ENCODE measurements around the gene CANX. TPM values are rescaled to one million over a fixed set of nuclear protein-coding genes. Genes with fewer than 3 reads are reported as not detected.

CANX gene
- total and polyA plus RNA-seq, 9 of the 15 experiments (the other 6 are each of a cell fraction or from before 2014, with no cell fraction given): 155 to 893 (median 589) TPM

DNA sequence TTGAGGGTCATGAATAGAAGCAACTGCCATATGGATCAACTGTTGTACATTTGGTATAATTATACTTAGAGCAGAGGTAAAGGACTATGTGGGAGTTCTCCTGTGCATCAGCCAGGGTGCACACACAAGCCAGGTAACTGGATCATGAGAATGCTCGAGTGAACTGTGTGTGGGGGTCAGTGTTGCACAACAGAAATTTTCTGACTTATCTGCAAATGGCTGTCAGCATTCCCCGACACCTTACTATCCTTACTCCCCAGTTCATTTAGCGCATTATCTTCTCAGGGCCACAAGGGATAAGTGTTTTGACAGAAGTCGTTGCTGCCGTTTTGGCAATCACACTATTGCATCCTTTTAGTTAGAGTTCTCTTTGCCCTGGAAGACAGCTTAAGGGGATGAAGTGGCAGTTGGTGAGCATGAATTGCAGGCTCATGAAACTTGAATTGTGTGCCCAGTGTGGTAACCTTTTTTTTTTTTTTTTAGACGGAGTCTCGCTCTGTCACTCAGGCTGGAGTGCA lies 1.7 kb downstream of the CANX start (continued):
- TF ChIP-seq, protein P1, sequence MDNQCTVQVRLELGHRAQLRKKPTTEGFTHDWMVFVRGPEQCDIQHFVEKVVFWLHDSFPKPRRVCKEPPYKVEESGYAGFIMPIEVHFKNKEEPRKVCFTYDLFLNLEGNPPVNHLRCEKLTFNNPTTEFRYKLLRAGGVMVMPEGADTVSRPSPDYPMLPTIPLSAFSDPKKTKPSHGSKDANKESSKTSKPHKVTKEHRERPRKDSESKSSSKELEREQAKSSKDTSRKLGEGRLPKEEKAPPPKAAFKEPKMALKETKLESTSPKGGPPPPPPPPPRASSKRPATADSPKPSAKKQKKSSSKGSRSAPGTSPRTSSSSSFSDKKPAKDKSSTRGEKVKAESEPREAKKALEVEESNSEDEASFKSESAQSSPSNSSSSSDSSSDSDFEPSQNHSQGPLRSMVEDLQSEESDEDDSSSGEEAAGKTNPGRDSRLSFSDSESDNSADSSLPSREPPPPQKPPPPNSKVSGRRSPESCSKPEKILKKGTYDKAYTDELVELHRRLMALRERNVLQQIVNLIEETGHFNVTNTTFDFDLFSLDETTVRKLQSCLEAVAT (IDR thresholded peaks at IDR 0.05): peak in 1 of 2 experiments; percentile 64; a peak in 1 of 4 replicates
- TF ChIP-seq CHCHD3 (CRISPR knock-in tag; IDR thresholded peaks at IDR 0.05) (no peak), CEBPB (tag; IDR thresholded peaks at IDR 0.05) (peak; percentile 99), HDAC3 (IDR thresholded peaks at IDR 0.05; ENCODE audit: borderline replicate concordance, partially characterized antibody) (peak; percentile 75), MTA2 (IDR thresholded peaks at IDR 0.05; ENCODE audit: low read depth) (peak; percentile 64), TBP (optimal IDR thresholded peaks at IDR 0.05; ENCODE audit: low read depth, low read length) (peak; percentile 37), ZEB2 (IDR thresholded peaks at IDR 0.05) (peak; percentile 81; the same call in 1 of the 2 replicates), MAFG (tag; conservative IDR thresholded peaks at IDR 0.05) (0 out of 2 replicates have a peak, but pooled peaks have one; percentile 18), MYNN (IDR thresholded peaks at IDR 0.05) (0 out of 2 replicates have a peak, but pooled peaks have one; percentile 33), MYNN (CRISPR knock-in tag; IDR thresholded peaks at IDR 0.05) (no peak), NCOA1 (IDR thresholded peaks at IDR 0.05; ENCODE audit: low read depth) (peak; percentile 78; the same call in 1 of the 2 replicates), ARID2 (IDR thresholded peaks at IDR 0.05) (no peak)
- TF ChIP-seq, protein P2, sequence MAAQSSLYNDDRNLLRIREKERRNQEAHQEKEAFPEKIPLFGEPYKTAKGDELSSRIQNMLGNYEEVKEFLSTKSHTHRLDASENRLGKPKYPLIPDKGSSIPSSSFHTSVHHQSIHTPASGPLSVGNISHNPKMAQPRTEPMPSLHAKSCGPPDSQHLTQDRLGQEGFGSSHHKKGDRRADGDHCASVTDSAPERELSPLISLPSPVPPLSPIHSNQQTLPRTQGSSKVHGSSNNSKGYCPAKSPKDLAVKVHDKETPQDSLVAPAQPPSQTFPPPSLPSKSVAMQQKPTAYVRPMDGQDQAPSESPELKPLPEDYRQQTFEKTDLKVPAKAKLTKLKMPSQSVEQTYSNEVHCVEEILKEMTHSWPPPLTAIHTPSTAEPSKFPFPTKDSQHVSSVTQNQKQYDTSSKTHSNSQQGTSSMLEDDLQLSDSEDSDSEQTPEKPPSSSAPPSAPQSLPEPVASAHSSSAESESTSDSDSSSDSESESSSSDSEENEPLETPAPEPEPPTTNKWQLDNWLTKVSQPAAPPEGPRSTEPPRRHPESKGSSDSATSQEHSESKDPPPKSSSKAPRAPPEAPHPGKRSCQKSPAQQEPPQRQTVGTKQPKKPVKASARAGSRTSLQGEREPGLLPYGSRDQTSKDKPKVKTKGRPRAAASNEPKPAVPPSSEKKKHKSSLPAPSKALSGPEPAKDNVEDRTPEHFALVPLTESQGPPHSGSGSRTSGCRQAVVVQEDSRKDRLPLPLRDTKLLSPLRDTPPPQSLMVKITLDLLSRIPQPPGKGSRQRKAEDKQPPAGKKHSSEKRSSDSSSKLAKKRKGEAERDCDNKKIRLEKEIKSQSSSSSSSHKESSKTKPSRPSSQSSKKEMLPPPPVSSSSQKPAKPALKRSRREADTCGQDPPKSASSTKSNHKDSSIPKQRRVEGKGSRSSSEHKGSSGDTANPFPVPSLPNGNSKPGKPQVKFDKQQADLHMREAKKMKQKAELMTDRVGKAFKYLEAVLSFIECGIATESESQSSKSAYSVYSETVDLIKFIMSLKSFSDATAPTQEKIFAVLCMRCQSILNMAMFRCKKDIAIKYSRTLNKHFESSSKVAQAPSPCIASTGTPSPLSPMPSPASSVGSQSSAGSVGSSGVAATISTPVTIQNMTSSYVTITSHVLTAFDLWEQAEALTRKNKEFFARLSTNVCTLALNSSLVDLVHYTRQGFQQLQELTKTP (IDR thresholded peaks at IDR 0.05; ENCODE audit: low read depth in 1 of 2, partially characterized antibody in 2 of 2): peak in 1 of 2 experiments; percentile 43
- TF ChIP-seq, protein P3, sequence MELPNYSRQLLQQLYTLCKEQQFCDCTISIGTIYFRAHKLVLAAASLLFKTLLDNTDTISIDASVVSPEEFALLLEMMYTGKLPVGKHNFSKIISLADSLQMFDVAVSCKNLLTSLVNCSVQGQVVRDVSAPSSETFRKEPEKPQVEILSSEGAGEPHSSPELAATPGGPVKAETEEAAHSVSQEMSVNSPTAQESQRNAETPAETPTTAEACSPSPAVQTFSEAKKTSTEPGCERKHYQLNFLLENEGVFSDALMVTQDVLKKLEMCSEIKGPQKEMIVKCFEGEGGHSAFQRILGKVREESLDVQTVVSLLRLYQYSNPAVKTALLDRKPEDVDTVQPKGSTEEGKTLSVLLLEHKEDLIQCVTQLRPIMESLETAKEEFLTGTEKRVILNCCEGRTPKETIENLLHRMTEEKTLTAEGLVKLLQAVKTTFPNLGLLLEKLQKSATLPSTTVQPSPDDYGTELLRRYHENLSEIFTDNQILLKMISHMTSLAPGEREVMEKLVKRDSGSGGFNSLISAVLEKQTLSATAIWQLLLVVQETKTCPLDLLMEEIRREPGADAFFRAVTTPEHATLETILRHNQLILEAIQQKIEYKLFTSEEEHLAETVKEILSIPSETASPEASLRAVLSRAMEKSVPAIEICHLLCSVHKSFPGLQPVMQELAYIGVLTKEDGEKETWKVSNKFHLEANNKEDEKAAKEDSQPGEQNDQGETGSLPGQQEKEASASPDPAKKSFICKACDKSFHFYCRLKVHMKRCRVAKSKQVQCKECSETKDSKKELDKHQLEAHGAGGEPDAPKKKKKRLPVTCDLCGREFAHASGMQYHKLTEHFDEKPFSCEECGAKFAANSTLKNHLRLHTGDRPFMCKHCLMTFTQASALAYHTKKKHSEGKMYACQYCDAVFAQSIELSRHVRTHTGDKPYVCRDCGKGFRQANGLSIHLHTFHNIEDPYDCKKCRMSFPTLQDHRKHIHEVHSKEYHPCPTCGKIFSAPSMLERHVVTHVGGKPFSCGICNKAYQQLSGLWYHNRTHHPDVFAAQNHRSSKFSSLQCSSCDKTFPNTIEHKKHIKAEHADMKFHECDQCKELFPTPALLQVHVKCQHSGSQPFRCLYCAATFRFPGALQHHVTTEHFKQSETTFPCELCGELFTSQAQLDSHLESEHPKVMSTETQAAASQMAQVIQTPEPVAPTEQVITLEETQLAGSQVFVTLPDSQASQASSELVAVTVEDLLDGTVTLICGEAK (IDR thresholded peaks at IDR 0.05): 0 out of 2 replicates have a peak, but pooled peaks have one; percentile 12
- TF ChIP-seq, protein P3 (CRISPR knock-in tag; IDR thresholded peaks at IDR 0.05): no peak
